DND-41 (cell line): ENCODE results near the gene RNF213.

ENCODE experiments used
- CTCF ChIP-seq: IDR thresholded peaks from 2 replicates; pipeline ENCODE4 v1.5.1; 2012; ENCODE audit warnings: borderline replicate concordance, low read length, moderate library complexity, mild to moderate bottlenecking; ENCODE audit not compliant: poor library complexity, severe bottlenecking; ENCODE audit errors: extremely low read depth
- EZH2 ChIP-seq: IDR thresholded peaks from 3 replicates; pipeline ENCODE4 v1.6.1; 2012; ENCODE audit warnings: borderline replicate concordance, low read depth, mild to moderate bottlenecking, moderate library complexity, low read length, inconsistent platforms; ENCODE audit not compliant: severe bottlenecking

DNA sequence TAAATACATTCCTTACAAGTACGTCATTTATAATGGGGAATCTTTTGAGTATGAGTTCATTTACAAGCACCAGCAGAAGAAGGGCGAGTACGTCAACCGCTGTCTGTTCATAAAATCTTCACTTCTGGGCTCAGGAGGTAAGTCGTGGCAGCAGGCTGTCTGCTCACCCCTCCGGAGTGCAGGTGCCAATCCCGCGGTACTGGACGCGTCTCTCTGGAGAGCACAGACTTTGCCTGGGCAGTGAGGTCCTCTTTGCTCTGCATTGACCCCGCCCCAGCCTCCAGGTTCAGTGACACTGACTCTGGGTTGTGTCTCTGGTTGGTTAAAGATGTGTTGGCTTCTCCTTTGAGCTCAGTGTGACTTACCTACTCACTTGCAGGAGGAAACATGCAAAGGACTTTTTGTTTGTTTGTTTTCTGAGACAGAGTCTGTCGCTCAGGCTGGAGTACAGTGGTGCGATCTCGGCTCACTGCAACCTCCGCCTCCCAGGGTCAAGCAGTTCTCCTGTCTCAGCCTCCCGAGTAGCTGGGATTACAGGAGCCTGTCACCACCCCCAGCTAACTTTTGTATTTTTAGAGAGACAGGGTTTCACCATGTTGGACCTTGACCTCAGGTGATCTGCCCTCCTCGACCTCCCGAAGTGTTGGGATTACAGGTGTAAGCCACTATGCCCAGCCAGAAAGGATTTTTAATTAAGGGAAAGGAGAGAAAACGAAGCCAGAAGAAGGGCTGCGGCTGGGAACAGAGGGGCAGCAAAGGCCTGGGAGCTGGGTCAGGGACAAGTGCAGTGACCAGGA lies 31.2 kb downstream of the RNF213 start:
- no peak for TF ChIP-seq CTCF
- no peak for TF ChIP-seq EZH2
